CD14-positive monocyte (primary cell): ENCODE measurements around the gene LRBA. TPM values are rescaled to one million over a fixed set of nuclear protein-coding genes. Genes with fewer than 3 reads are reported as not detected.

Source experiments
- DNase-seq, 3 donors: peaks; one replicate each; pipeline ENCODE4 v3.0.0-alpha.2; 2011 to 2022
- H2AFZ ChIP-seq: 2 replicates; pipeline ENCODE4 v1.6.0; 2012; ENCODE audit warnings: mild to moderate bottlenecking, low read depth, low read length, inconsistent platforms; ENCODE audit not compliant: insufficient read depth, poor library complexity, severe bottlenecking
- H3K27ac ChIP-seq, 2 donors: 1 replicate in 1 of 2; 2 replicates in 1 of 2; pipeline ENCODE4 v1.5.1; 2012 to 2013; ENCODE audit warnings: low read length in 2 of 2, control low read depth in 1 of 2, inconsistent platforms in 1 of 2, low read depth in 1 of 2, mild to moderate bottlenecking in 1 of 2
- H3K27me3 ChIP-seq, 2 donors: one replicate each; pipeline versions ENCODE4 v1.6.0 to v1.6.1; 2011 to 2013; ENCODE audit warnings: low read length in 2 of 2; ENCODE audit not compliant: control insufficient read depth in 2 of 2, insufficient read depth in 2 of 2
- H3K36me3 ChIP-seq, 2 donors: replicated peaks in 1 of 2; 1 replicate in 1 of 2; 2 replicates in 1 of 2; pipeline versions ENCODE4 v1.5.1 to v1.6.1; 2012 to 2013; ENCODE audit warnings: low read length in 2 of 2, control low read depth in 1 of 2, inconsistent platforms in 1 of 2, mild to moderate bottlenecking in 1 of 2; ENCODE audit not compliant: insufficient read depth in 2 of 2, control insufficient read depth in 1 of 2
- H3K4me1 ChIP-seq, 2 donors: 1 replicate in 1 of 2; 2 replicates in 1 of 2; pipeline versions ENCODE4 v1.5.1 to v1.6.1; 2012 to 2013; ENCODE audit warnings: low read length in 2 of 2, control low read depth in 1 of 2, inconsistent platforms in 1 of 2, mild to moderate bottlenecking in 1 of 2, moderate library complexity in 1 of 2; ENCODE audit not compliant: insufficient read depth in 2 of 2, control insufficient read depth in 1 of 2
- H3K4me2 ChIP-seq: replicated peaks from 2 replicates; pipeline ENCODE3; 2012; ENCODE audit warnings: low read length, moderate library complexity, mild to moderate bottlenecking; ENCODE audit not compliant: poor library complexity, severe bottlenecking; ENCODE audit errors: extremely low read depth
- H3K4me3 ChIP-seq, 3 experiments: fragments of 200-600 bp in 1 of 3; sonication (generic) in 1 of 3; replicated peaks in 1 of 3; 1 replicate in 2 of 3; 2 replicates in 1 of 3; pipeline ENCODE4 v1.5.1; 2011 to 2013; ENCODE audit warnings: low read length in 3 of 3, mild to moderate bottlenecking in 3 of 3, control low read depth in 2 of 3, low read depth in 2 of 3, inconsistent platforms in 1 of 3, moderate library complexity in 1 of 3
- H3K79me2 ChIP-seq: 2 replicates; pipeline ENCODE4 v1.6.0; 2012; ENCODE audit warnings: mild to moderate bottlenecking, control low read depth, inconsistent platforms, low read length, moderate library complexity; ENCODE audit not compliant: insufficient read depth
- H3K9ac ChIP-seq: 2 replicates; pipeline ENCODE4 v1.6.0; 2017; ENCODE audit warnings: low read length, mild to moderate bottlenecking; ENCODE audit not compliant: insufficient read depth, poor library complexity, severe bottlenecking
- H3K9me3 ChIP-seq, 2 donors: replicated peaks in 1 of 2; 1 replicate in 1 of 2; 2 replicates in 1 of 2; pipeline versions ENCODE4 v1.5.1 to v1.6.1; 2012 to 2013; ENCODE audit warnings: low read length in 2 of 2, control low read depth in 1 of 2; ENCODE audit not compliant: control insufficient read depth in 1 of 2, insufficient read depth in 1 of 2
- H4K20me1 ChIP-seq: 2 replicates; pipeline ENCODE4 v1.6.0; 2012; ENCODE audit warnings: mild to moderate bottlenecking, low read length, control low read depth, moderate library complexity; ENCODE audit not compliant: insufficient read depth
- H3K27ac Mint-ChIP-seq, 7 donors: one replicate each; pipeline ENCODE4 v1.8.0; 2020; ENCODE audit warnings: mild to moderate bottlenecking in 7 of 7, mixed read lengths in 7 of 7, moderate library complexity in 6 of 7, inconsistent platforms in 2 of 7
- H3K27me3 Mint-ChIP-seq, 3 donors: one replicate each; pipeline ENCODE4 v1.8.0; 2021 to 2022; ENCODE audit warnings: low read depth in 3 of 3, mild to moderate bottlenecking in 3 of 3, mixed read lengths in 3 of 3, moderate library complexity in 3 of 3, inconsistent platforms in 1 of 3
- H3K36me3 Mint-ChIP-seq, 2 donors: one replicate each; pipeline ENCODE4 v1.8.0; 2020; ENCODE audit warnings: mixed read lengths in 2 of 2, inconsistent platforms in 1 of 2, mild to moderate bottlenecking in 1 of 2
- H3K4me1 Mint-ChIP-seq: one replicate; pipeline ENCODE4 v1.8.0; 2020; ENCODE audit warnings: mild to moderate bottlenecking, mixed read lengths
- H3K4me3 Mint-ChIP-seq, 2 donors: one replicate each; pipeline ENCODE4 v1.8.0; 2020; ENCODE audit warnings: mild to moderate bottlenecking in 2 of 2, mixed read lengths in 2 of 2, moderate library complexity in 1 of 2
- H3K9me3 Mint-ChIP-seq, 7 donors: one replicate each; pipeline ENCODE4 v1.8.0; 2020 to 2022; ENCODE audit warnings: mixed read lengths in 7 of 7, mild to moderate bottlenecking in 6 of 7, moderate library complexity in 6 of 7, inconsistent platforms in 2 of 7
- WGBS: methylation state at CpG from one replicate; pipeline ENCODE4 v1.1.5; 2013; ENCODE audit warnings: missing lambda C conversion rate; ENCODE audit not compliant: insufficient coverage; 5-methylcytosine and 5-hydroxymethylcytosine counted together
- intact Hi-C, 2 donors: fragments of 100-400 bp; cut with micrococcal nuclease; formaldehyde crosslinking; loops; one replicate each; pipeline versions ENCODE4 v1.15.0 to v1.15.1; 2023
- polyA plus RNA-seq, 3 donors: library from polyadenylated mRNA; depleted of rRNA in 1 of 3; unstranded in 2 of 3; stranded (reverse) in 1 of 3; fragments of 300-500 nt in 2 of 3; fragments of >200 nt in 1 of 3; fragmentation: Illumina TruSeq in 2 of 3; gene quantifications; 1 replicate in 2 of 3; 2 replicates in 1 of 3; pipeline ENCODE4 v1.2.3, GENCODE V29; 2012 to 2021
- TF ChIP-seq, protein P1 (sequence below): fragments of 200-600 bp; IDR thresholded peaks from one replicate; pipeline ENCODE4 v1.8.0; 2022; ENCODE audit warnings: antibody characterized with exemption, mild to moderate bottlenecking

Gene LRBA
- polyA plus RNA-seq, 3 donors: 1.5 to 5.5 (median 4.4) TPM

DNA sequence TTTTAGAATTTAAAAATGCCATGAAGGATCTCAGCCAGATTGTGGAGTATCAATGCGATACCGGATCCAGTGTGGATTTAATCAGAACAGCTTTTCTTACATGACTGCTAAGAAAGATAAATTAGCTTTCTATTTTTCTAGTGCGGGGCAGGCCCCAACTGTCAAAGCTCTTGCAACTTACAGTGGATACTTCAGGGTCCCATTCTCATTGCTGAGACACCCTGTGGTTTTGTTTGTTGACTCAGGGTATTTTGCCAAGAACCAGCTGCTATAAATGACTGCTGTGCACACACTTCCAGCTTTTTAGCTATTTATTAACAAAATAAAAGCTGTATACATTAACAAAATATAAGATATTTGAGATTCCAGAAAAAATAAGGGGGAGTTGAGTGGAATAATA, 770.5 kb downstream of the LRBA start:
- Histone ChIP-seq H4K20me1 (no peaks in the 10 kb centered on the region), H3K79me2 (no peaks in the 10 kb centered on the region), H3K4me1 (no peaks in the 10 kb centered on the region), H3K27ac (no peak overlapping the region), H3K36me3 (no peaks in the 10 kb centered on the region), H3K9ac (no peak overlapping the region), H3K9me3 (no peaks in the 10 kb centered on the region), H3K4me3 (no peak overlapping the region), H2AFZ (no peak overlapping the region), H3K27me3 (no peaks in the 10 kb centered on the region), H3K4me2 (no peak overlapping the region)
- Mint-ChIP-seq H3K9me3 (no peaks in the 10 kb centered on the region), H3K27ac (no peak overlapping the region), H3K36me3 (no peaks in the 10 kb centered on the region), H3K27me3 (peaks cover 0 to 4% (median 0%) of the 10 kb centered on the region in 3 donors), H3K4me1 (no peaks in the 10 kb centered on the region), H3K4me3 (no peak overlapping the region)
- no CpG with 5 or more reads among the region's 3 CpGs for WGBS
- intact Hi-C loops: loop anchor here (10.0 kb wide), 2 partner anchors 240 to 260 kb away; no protein-coding TSS in a partner anchor
- TF ChIP-seq, protein P1, sequence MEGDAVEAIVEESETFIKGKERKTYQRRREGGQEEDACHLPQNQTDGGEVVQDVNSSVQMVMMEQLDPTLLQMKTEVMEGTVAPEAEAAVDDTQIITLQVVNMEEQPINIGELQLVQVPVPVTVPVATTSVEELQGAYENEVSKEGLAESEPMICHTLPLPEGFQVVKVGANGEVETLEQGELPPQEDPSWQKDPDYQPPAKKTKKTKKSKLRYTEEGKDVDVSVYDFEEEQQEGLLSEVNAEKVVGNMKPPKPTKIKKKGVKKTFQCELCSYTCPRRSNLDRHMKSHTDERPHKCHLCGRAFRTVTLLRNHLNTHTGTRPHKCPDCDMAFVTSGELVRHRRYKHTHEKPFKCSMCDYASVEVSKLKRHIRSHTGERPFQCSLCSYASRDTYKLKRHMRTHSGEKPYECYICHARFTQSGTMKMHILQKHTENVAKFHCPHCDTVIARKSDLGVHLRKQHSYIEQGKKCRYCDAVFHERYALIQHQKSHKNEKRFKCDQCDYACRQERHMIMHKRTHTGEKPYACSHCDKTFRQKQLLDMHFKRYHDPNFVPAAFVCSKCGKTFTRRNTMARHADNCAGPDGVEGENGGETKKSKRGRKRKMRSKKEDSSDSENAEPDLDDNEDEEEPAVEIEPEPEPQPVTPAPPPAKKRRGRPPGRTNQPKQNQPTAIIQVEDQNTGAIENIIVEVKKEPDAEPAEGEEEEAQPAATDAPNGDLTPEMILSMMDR: no peak
- no peak for DNase-seq

DNA sequence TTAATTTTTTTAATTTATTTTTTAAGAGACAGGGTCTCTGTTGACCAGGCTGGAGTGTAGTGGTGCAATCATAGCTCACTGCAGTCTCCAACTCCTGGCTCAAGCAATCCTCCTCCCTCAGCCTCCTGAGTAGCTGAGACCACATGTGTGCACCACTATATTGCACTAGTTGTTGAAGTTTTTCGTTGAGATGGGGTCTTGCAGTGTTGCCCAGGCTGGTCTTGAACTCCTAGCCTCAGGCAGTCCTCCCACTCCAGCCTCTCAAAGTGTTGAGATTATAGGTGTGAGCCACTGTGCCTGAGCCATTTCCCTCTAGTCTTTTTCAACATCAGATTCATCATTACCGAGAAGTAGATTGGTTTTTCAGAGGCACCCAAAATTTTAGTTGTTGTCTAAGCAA, 771.2 kb downstream of the LRBA start:
- Histone ChIP-seq H2AFZ (no peak overlapping the region), H3K36me3 (no peaks in the 10 kb centered on the region), H3K4me2 (no peak overlapping the region), H3K4me1 (no peaks in the 10 kb centered on the region), H3K9ac (no peak overlapping the region), H3K9me3 (no peaks in the 10 kb centered on the region), H4K20me1 (no peaks in the 10 kb centered on the region), H3K79me2 (no peaks in the 10 kb centered on the region), H3K27me3 (no peaks in the 10 kb centered on the region), H3K27ac (no peak overlapping the region), H3K4me3 (no peak overlapping the region)
- TF ChIP-seq, protein P1: no peak
- no CpG with 5 or more reads among the region's 2 CpGs for WGBS
- DNase-seq: no peak
- intact Hi-C loops: loop anchor here (10.0 kb wide), 2 partner anchors 239 to 259 kb away; no protein-coding TSS in a partner anchor
- Mint-ChIP-seq H3K9me3 (no peaks in the 10 kb centered on the region), H3K4me3 (no peak overlapping the region), H3K4me1 (no peaks in the 10 kb centered on the region), H3K36me3 (no peaks in the 10 kb centered on the region), H3K27ac (no peak overlapping the region), H3K27me3 (peaks cover 0 to 4% (median 0%) of the 10 kb centered on the region in 3 donors)
